ENCODE measurements around the gene AVPR1A.

GRCh38 chr12:63101920-63102319 is 49.1 kb downstream of the AVPR1A start:
- TF ChIP-seq CTCF (IDR thresholded peaks at IDR 0.05; ENCODE audit: low read depth, low read length, poor library complexity, severe bottlenecking) (no peak), EZH2phosphoT487 (IDR thresholded peaks at IDR 0.05; ENCODE audit: borderline replicate concordance, low read length) (no peak)

Data from DOHH2 (cell line).